Lung (tissue), 12 donors: ENCODE measurements around the gene DPH2. TPM values are rescaled to one million over a fixed set of nuclear protein-coding genes. Genes with fewer than 3 reads are reported as not detected.

ENCODE experiments used
- ATAC-seq: fragments of 200-7000 bp; cut with Tn5 transposase; one replicate; pipeline ENCODE4 v1.9.1; 2020; ENCODE audit warnings: moderate number of reproducible peaks; ENCODE audit not compliant: insufficient read depth, low FRiP score
- DNase-seq, 3 donors: peaks; one replicate each; pipeline ENCODE4 v3.0.0-alpha.2; 2013 to 2017
- H3K27ac ChIP-seq, 2 donors: one replicate each; pipeline ENCODE4 v1.5.1; 2013; ENCODE audit warnings: mild to moderate bottlenecking in 2 of 2, moderate library complexity in 2 of 2, control low read depth in 1 of 2, inconsistent platforms in 1 of 2, low read depth in 1 of 2, low read length in 1 of 2
- H3K27me3 ChIP-seq, 3 donors: one replicate each; pipeline ENCODE4 v1.5.1; 2013; ENCODE audit warnings: low read length in 2 of 3; ENCODE audit not compliant: control insufficient read depth in 3 of 3, insufficient read depth in 3 of 3
- H3K36me3 ChIP-seq, 4 donors: one replicate each; pipeline ENCODE4 v1.5.1; 2013; ENCODE audit warnings: low read length in 4 of 4, mild to moderate bottlenecking in 1 of 4, moderate library complexity in 1 of 4; ENCODE audit not compliant: control insufficient read depth in 4 of 4, insufficient read depth in 4 of 4
- H3K4me1 ChIP-seq, 5 donors: one replicate each; pipeline ENCODE4 v1.5.1; 2013; ENCODE audit warnings: low read length in 5 of 5, mild to moderate bottlenecking in 2 of 5, moderate library complexity in 1 of 5; ENCODE audit not compliant: control insufficient read depth in 5 of 5, insufficient read depth in 5 of 5
- H3K4me3 ChIP-seq: one replicate; pipeline ENCODE4 v1.5.1; 2013; ENCODE audit warnings: mild to moderate bottlenecking, control low read depth, moderate library complexity
- H3K9ac ChIP-seq, 2 donors: one replicate each; pipeline ENCODE4 v1.5.1; 2013; ENCODE audit warnings: low read length in 2 of 2, control low read depth in 1 of 2; ENCODE audit not compliant: insufficient read depth in 1 of 2
- H3K9me3 ChIP-seq, 4 donors: one replicate each; pipeline ENCODE4 v1.5.1; 2013; ENCODE audit warnings: low read length in 3 of 4, mild to moderate bottlenecking in 1 of 4, moderate library complexity in 1 of 4; ENCODE audit not compliant: control insufficient read depth in 4 of 4, insufficient read depth in 3 of 4
- CTCF ChIP-seq: IDR thresholded peaks from 2 replicates; pipeline ENCODE4 v1.5.1; 2012; ENCODE audit warnings: mild to moderate bottlenecking; ENCODE audit errors: control extremely low read depth, extremely low read depth
- WGBS, 2 donors: extraction: QIAGEN DNeasy Blood & Tissue Kit; methylation state at CpG; one replicate each; pipeline ENCODE4 v1.1.7; 2013; 5-methylcytosine and 5-hydroxymethylcytosine counted together
- polyA plus RNA-seq, 2 donors: library from polyadenylated mRNA; stranded (reverse); fragments of 200-250 nt; gene quantifications; one replicate each; pipeline ENCODE4 v1.2.1, GENCODE V29; 2013
- total RNA-seq, 2 donors: library from RNA; depleted of rRNA in 1 of 2; stranded (reverse); fragments of >200 nt in 1 of 2; gene quantifications; one replicate each; pipeline ENCODE4 v1.2.1, GENCODE V29; 2014 to 2021
- donor health status: control.
- donor health status: control.
- donor health status: Bipolar disorder and iron deficiency.
- donor health status: healthy.
- donor health status: DM: yes; HTN: yes; CAD: no.

Gene DPH2
- total and polyA plus RNA-seq, 4 donors = 11.6 to 28.5 (median 21.3) TPM

GRCh38 chr1:43947874-43948437 is 21.9 kb upstream of the DPH2 start:
- TF ChIP-seq CTCF = no peak
- Histone ChIP-seq H3K9ac (no peak overlapping the region), H3K4me3 (peak overlapping the region; percentile 71), H3K27ac (no peak overlapping the region), H3K9me3 (no peaks in the 10 kb centered on the region), H3K4me1 (peaks cover 3 to 20% (median 13%) of the 10 kb centered on the region in 5 donors), H3K36me3 (peaks cover 0 to 10% (median 0%) of the 10 kb centered on the region in 4 donors), H3K27me3 (no peaks in the 10 kb centered on the region)
- WGBS, 2 donors = 36 to 72% methylated on average over 3 of the region's 3 CpGs
- DNase-seq (no peak), ATAC-seq (no peak)

DNA sequence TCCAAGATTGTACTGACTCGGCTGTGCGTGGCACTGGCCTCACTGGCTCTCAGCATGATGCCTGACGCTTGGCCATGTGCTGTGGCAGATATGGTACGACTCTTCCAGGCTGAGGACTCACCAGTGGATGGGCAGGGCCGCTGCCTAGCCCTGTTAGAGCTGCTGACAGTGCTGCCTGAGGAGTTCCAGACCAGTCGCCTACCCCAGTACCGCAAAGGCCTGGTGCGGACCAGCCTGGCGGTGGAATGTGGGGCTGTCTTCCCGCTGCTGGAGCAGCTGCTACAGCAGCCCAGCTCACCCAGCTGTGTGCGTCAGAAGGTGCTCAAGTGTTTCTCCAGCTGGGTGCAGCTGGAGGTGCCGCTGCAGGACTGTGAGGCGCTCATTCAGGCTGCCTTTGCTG is 20.1 kb upstream of the DPH2 start:
- Histone ChIP-seq H3K9ac (no peak overlapping the region), H3K36me3 (peaks cover 0 to 15% (median 0%) of the 10 kb centered on the region in 4 donors), H3K9me3 (no peaks in the 10 kb centered on the region), H3K27ac (no peak overlapping the region), H3K4me1 (peaks cover 3 to 20% (median 13%) of the 10 kb centered on the region in 5 donors), H3K4me3 (no peak overlapping the region), H3K27me3 (no peaks in the 10 kb centered on the region)
- ATAC-seq (no peak), DNase-seq (no peak)
- TF ChIP-seq CTCF = no peak
- WGBS, 2 donors = 93 to 95% methylated on average over 13 of the region's 13 CpGs

- 90% methylated on average over 4 of the region's 4 CpGs for WGBS, 2 donors
- DNase-seq = no peak
Observed at GRCh38 chr1:43951021-43951985, 18.5 kb upstream of the DPH2 start.

More at GRCh38 chr1:43951021-43951985, 18.5 kb upstream of the DPH2 start:
- peaks cover 0 to 18% (median under 1%) of the 10 kb centered on the region in 4 donors for H3K36me3 ChIP-seq
- no peak overlapping the region for H3K4me3 ChIP-seq
- ATAC-seq = no peak
- no peaks in the 10 kb centered on the region for H3K27me3 ChIP-seq
- peaks cover 0 to 20% (median 8%) of the 10 kb centered on the region in 5 donors for H3K4me1 ChIP-seq
- H3K9ac ChIP-seq = no peak overlapping the region
- H3K27ac ChIP-seq = no peak overlapping the region
- no peaks in the 10 kb centered on the region for H3K9me3 ChIP-seq
- no peak for TF ChIP-seq CTCF
